Lower leg skin (tissue), 3 donors: Measurements from ENCODE around the gene FKBP11.

ENCODE experiments used
- POLR2A ChIP-seq, 2 donors: fragments of 450-650 bp; IDR thresholded peaks; one replicate each; pipeline ENCODE4 v1.6.1; 2016 to 2017; ENCODE audit warnings: antibody characterized with exemption in 2 of 2, mild to moderate bottlenecking in 1 of 2, moderate library complexity in 1 of 2
- TF ChIP-seq, protein P1 (sequence below), 3 donors: fragments of 450-650 bp; IDR thresholded peaks; one replicate each; pipeline ENCODE4 v1.5.1; 2016; ENCODE audit warnings: antibody characterized with exemption in 3 of 3, mild to moderate bottlenecking in 3 of 3, moderate library complexity in 2 of 3

DNA sequence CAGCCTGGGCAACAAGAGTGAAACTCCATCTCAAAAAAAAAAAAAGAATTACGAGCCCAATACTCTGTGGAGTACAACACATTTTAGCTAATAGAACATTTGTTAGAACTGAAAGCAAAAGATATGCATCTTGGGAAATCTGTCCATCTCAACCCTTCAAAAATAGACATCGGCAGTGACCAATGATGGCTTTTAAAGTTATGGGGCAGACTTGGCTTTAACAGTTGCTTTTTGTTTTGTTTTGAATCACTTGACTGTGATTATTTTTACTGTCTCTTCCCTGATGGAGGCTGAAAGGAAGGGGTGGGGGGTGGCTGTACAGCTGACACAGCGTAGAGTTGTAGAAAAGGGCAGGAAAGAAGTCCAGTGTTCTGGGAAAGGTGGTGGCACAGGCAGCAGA is 2.2 kb downstream of the FKBP11 start:
- TF ChIP-seq, protein P1, sequence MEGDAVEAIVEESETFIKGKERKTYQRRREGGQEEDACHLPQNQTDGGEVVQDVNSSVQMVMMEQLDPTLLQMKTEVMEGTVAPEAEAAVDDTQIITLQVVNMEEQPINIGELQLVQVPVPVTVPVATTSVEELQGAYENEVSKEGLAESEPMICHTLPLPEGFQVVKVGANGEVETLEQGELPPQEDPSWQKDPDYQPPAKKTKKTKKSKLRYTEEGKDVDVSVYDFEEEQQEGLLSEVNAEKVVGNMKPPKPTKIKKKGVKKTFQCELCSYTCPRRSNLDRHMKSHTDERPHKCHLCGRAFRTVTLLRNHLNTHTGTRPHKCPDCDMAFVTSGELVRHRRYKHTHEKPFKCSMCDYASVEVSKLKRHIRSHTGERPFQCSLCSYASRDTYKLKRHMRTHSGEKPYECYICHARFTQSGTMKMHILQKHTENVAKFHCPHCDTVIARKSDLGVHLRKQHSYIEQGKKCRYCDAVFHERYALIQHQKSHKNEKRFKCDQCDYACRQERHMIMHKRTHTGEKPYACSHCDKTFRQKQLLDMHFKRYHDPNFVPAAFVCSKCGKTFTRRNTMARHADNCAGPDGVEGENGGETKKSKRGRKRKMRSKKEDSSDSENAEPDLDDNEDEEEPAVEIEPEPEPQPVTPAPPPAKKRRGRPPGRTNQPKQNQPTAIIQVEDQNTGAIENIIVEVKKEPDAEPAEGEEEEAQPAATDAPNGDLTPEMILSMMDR (IDR thresholded peaks at IDR 0.05), result no peak
- TF ChIP-seq POLR2A (IDR thresholded peaks at IDR 0.05), result no peak
